ENCODE data around the gene DET1. TPM values are rescaled to one million over a fixed set of nuclear protein-coding genes. Genes with fewer than 3 reads are reported as not detected.
"Not testable (repeated sequence)": the region's sequence is repeated elsewhere in the genome, so short reads cannot be mapped to it uniquely, and the experiment has no call there.

Gene DET1
- total RNA-seq, 1 donor from 2014 or later = 17.6 TPM

GRCh38 chr15:88541111-88541510 lies 5.4 kb downstream of the DET1 start:
- DNase-seq (ENCODE audit: low spot score) = not testable (repeated sequence)

GRCh38 chr15:88540350-88540749 lies 6.1 kb downstream of the DET1 start:
- not testable (repeated sequence) for DNase-seq (ENCODE audit: low spot score)

- DNase-seq (ENCODE audit: low spot score) = no peak
Measured at GRCh38 chr15:88539441-88539840, 7.0 kb downstream of the DET1 start.

GRCh38 chr15:88538972-88539371 lies 7.5 kb downstream of the DET1 start:
- DNase-seq (ENCODE audit: low spot score) = peak; percentile 58

- no peak for DNase-seq (ENCODE audit: low spot score)
Measured at GRCh38 chr15:88537591-88538317, 8.7 kb downstream of the DET1 start.

GRCh38 chr15:88535607-88536313 lies 10.7 kb downstream of the DET1 start:
- no peak for DNase-seq (ENCODE audit: low spot score)

GRCh38 chr15:88535100-88535499 lies 11.4 kb downstream of the DET1 start:
- no peak for DNase-seq (ENCODE audit: low spot score)

GRCh38 chr15:88533376-88533775 lies 13.1 kb downstream of the DET1 start:
- DNase-seq (ENCODE audit: low spot score) = no peak

- DNase-seq (ENCODE audit: low spot score) = no peak
Measured at GRCh38 chr15:88529021-88529630, 17.4 kb downstream of the DET1 start.

GRCh38 chr15:88526247-88526879 lies 20.1 kb downstream of the DET1 start:
- no peak for DNase-seq (ENCODE audit: low spot score)

- no peak for DNase-seq (ENCODE audit: low spot score)
Measured at GRCh38 chr15:88525418-88525817, 21.1 kb downstream of the DET1 start.

- not testable (repeated sequence) for DNase-seq (ENCODE audit: low spot score)
Measured at GRCh38 chr15:88524094-88524493, 22.4 kb downstream of the DET1 start.

- DNase-seq (ENCODE audit: low spot score) = no peak
Measured at GRCh38 chr15:88518903-88519302, 27.6 kb downstream of the DET1 start.

GRCh38 chr15:88513195-88513594 lies 33.3 kb downstream of the DET1 start:
- DNase-seq (ENCODE audit: low spot score) = peak; percentile 7

- DNase-seq (ENCODE audit: low spot score) = no peak
Measured at GRCh38 chr15:88512601-88513000, 33.9 kb downstream of the DET1 start.

- DNase-seq (ENCODE audit: low spot score) = peak; percentile 42
Measured at GRCh38 chr15:88512078-88512477, 34.4 kb downstream of the DET1 start.

GRCh38 chr15:88511161-88511560 lies 35.3 kb downstream of the DET1 start:
- no peak for DNase-seq (ENCODE audit: low spot score)

GRCh38 chr15:88509964-88510363 lies 36.5 kb downstream of the DET1 start:
- no peak for DNase-seq (ENCODE audit: low spot score)

GRCh38 chr15:88509321-88509720 lies 37.2 kb downstream of the DET1 start:
- no peak for DNase-seq (ENCODE audit: low spot score)

GRCh38 chr15:88506628-88507027 lies 39.9 kb downstream of the DET1 start:
- no peak for DNase-seq (ENCODE audit: low spot score)

GRCh38 chr15:88505721-88506120 lies 40.8 kb downstream of the DET1 start:
- DNase-seq (ENCODE audit: low spot score) = no peak

GRCh38 chr15:88504445-88504844 lies 42.0 kb downstream of the DET1 start:
- no peak for DNase-seq (ENCODE audit: low spot score)

All from umbilical cord (tissue), 2 donors.